ENCODE results near the gene CCIN. TPM values are rescaled to one million over a fixed set of nuclear protein-coding genes. Genes with fewer than 3 reads are reported as not detected.

Gene CCIN
- total RNA-seq, 1 donor, result 0.43 TPM

GRCh38 chr9:36135741-36136271 lies 33.4 kb upstream of the CCIN start:
- no peak for TF ChIP-seq CTCF (IDR thresholded peaks at IDR 0.05; ENCODE audit: insufficient read depth, low read depth, low read length)
- DNase-seq (ENCODE audit: low read depth), result no peak
- peak overlapping the region; percentile 77 for H3K4me3 ChIP-seq (ENCODE audit: low read depth, low read length)

- peak; percentile 21 for TF ChIP-seq CTCF (IDR thresholded peaks at IDR 0.05; ENCODE audit: insufficient read depth, low read depth, low read length)
- DNase-seq (ENCODE audit: low read depth), result peak; percentile 74
- peak within 1 kb of the TSS; percentile 77 for H3K4me3 ChIP-seq (ENCODE audit: low read depth, low read length)
Measured at GRCh38 chr9:36136272-36136893, 32.8 kb upstream of the CCIN start, which contains the start of gene GLIPR2. Gene GLIPR2 (plus strand): TSS chr9:36136733. CDS start chr9:36136779, 46 bp downstream.

- DNase-seq (ENCODE audit: low read depth), result peak; percentile 18
- H3K4me3 ChIP-seq (ENCODE audit: low read depth, low read length), result peak overlapping the region; percentile 77
- TF ChIP-seq CTCF (IDR thresholded peaks at IDR 0.05; ENCODE audit: insufficient read depth, low read depth, low read length), result no peak
Measured at GRCh38 chr9:36136894-36137391, 32.2 kb upstream of the CCIN start.

- peak; percentile 35 for DNase-seq (ENCODE audit: low read depth)
- H3K4me3 ChIP-seq (ENCODE audit: low read depth, low read length), result peak overlapping the region; percentile 77
- TF ChIP-seq CTCF (IDR thresholded peaks at IDR 0.05; ENCODE audit: insufficient read depth, low read depth, low read length), result no peak
Measured at GRCh38 chr9:36137392-36138004, 31.7 kb upstream of the CCIN start.

- TF ChIP-seq CTCF (IDR thresholded peaks at IDR 0.05; ENCODE audit: insufficient read depth, low read depth, low read length), result no peak
- DNase-seq (ENCODE audit: low read depth), result no peak
- no peak overlapping the region for H3K4me3 ChIP-seq (ENCODE audit: low read depth, low read length)
Measured at GRCh38 chr9:36138496-36138895, 30.7 kb upstream of the CCIN start.

GRCh38 chr9:36138901-36139300 lies 30.3 kb upstream of the CCIN start:
- DNase-seq (ENCODE audit: low read depth), result no peak
- no peak overlapping the region for H3K4me3 ChIP-seq (ENCODE audit: low read depth, low read length)
- TF ChIP-seq CTCF (IDR thresholded peaks at IDR 0.05; ENCODE audit: insufficient read depth, low read depth, low read length), result no peak

Measured in fibroblast of villous mesenchyme (primary cell).